Measurements from ENCODE around the gene GMPR. TPM values are rescaled to one million over a fixed set of nuclear protein-coding genes. Genes with fewer than 3 reads are reported as not detected.

GMPR gene
- total and polyA plus RNA-seq, 2 donors (not counting 3 experiments of a cell fraction or from before 2014, with no cell fraction given), result 36.3 to 64.0 TPM

GRCh38 chr6:16248271-16248853 lies 10.0 kb downstream of the GMPR start:
- FAIRE-seq (no peak), DNase-seq (ENCODE audit: low read depth, low spot score) (no peak)
- dilution Hi-C loops (cut with MboI; ENCODE audit: extremely low pct_ligation_motif_present, low sequenced_read_pairs) (no loop called here), intact Hi-C loops (cut with micrococcal nuclease) (no loop called here)
- H3K79me2 ChIP-seq (ENCODE audit: control insufficient read depth, insufficient read depth, low read length), result no peaks in the 10 kb centered on the region
- H3K4me2 ChIP-seq (ENCODE audit: insufficient read depth, low read length), result no peak overlapping the region
- no peak overlapping the region for H3K27ac ChIP-seq (ENCODE audit: insufficient read depth, low read depth, low read length)
- H2AFZ ChIP-seq (ENCODE audit: low read depth, low read length), result no peak overlapping the region
- no peak overlapping the region for H3K4me3 ChIP-seq (replicated peaks in 1 of 3; ENCODE audit: insufficient read depth in 1 of 3, low read depth in 1 of 3, low read length in 3 of 3)
- no peak overlapping the region for H3K9ac ChIP-seq (replicated peaks; ENCODE audit: extremely low read depth, insufficient read depth, low read length)
- no peaks in the 10 kb centered on the region for H3K9me3 ChIP-seq (replicated peaks; ENCODE audit: control insufficient read depth, insufficient read depth, low read length)
- no peaks in the 10 kb centered on the region for H3K9me1 ChIP-seq (replicated peaks; ENCODE audit: control insufficient read depth, extremely low read depth, insufficient read depth, low read length)
- ChIA-PET POLR2A (no interaction called here), CTCF (interaction anchor here (0.9 to 1.2 kb wide), 2 partner anchors 10 to 66 kb away, joined by 3 read pairs; partner anchors contain the start of gene GMPR)
- peaks cover 7 to 11% of the 10 kb centered on the region in 2 experiments for H3K36me3 ChIP-seq (ENCODE audit: control insufficient read depth in 2 of 2, extremely low read depth in 1 of 2, insufficient read depth in 2 of 2, low read length in 2 of 2)
- no peak for TF ChIP-seq EZH2 (IDR thresholded peaks at IDR 0.05; ENCODE audit: borderline replicate concordance, low read depth, low read length, severe bottlenecking)
- TF ChIP-seq GATA2 (IDR thresholded peaks at IDR 0.05; ENCODE audit: insufficient read depth, insufficient read length, low read depth, low read length), result no peak
- TF ChIP-seq JUN (IDR thresholded peaks at IDR 0.05; ENCODE audit: borderline replicate concordance, insufficient read depth, insufficient read length, low read depth), result no peak
- no peak for TF ChIP-seq POLR2A (IDR thresholded peaks at IDR 0.05; ENCODE audit: low read depth, low read length)
- no peak for TF ChIP-seq MAX (IDR thresholded peaks at IDR 0.05; ENCODE audit: insufficient read depth, insufficient read length)
- TF ChIP-seq MYC (IDR thresholded peaks at IDR 0.05; ENCODE audit: low read depth, low read length), result no peak
- no peak for TF ChIP-seq CTCF (IDR thresholded peaks at IDR 0.05; ENCODE audit: extremely low read depth in 1 of 2, insufficient read depth in 1 of 2, low read depth in 1 of 2, low read length in 2 of 2)
- no peak for TF ChIP-seq FOS (IDR thresholded peaks at IDR 0.05; ENCODE audit: borderline replicate concordance, insufficient read depth, low read length)
- no peak for TF ChIP-seq POLR2AphosphoS5 (IDR thresholded peaks at IDR 0.05; ENCODE audit: insufficient read depth, low read depth, low read length)
- H4K20me1 ChIP-seq (replicated peaks; ENCODE audit: control insufficient read depth, extremely low read depth, insufficient read depth, low read length), result no peaks in the 10 kb centered on the region
- no peaks in the 10 kb centered on the region for H3K4me1 ChIP-seq (ENCODE audit: control insufficient read depth, extremely low read depth, insufficient read depth, low read length)
- H3K27me3 ChIP-seq (ENCODE audit: control insufficient read depth in 2 of 2, insufficient read depth in 2 of 2, low read length in 2 of 2), result no peaks in the 10 kb centered on the region
- BruUV-seq (replicated peaks), result no TSS peak

All from endothelial cell of umbilical vein (primary cell).